LHCN-M2 (cell line): ENCODE results near the gene CLDN15. TPM values are rescaled to one million over a fixed set of nuclear protein-coding genes. Genes with fewer than 3 reads are reported as not detected.

Experiments used
- DNase-seq: peaks from one replicate; pipeline ENCODE4 v3.0.0-alpha.2; 2012; ENCODE audit warnings: low read depth
- total RNA-seq: library from RNA; depleted of rRNA; stranded (reverse); fragments of >200 nt; gene quantifications from 2 replicates; pipeline ENCODE4 v1.2.3, GENCODE V29; 2014

Gene CLDN15
- total RNA-seq, 1 experiment from 2014 or later: 4.7 TPM

DNA sequence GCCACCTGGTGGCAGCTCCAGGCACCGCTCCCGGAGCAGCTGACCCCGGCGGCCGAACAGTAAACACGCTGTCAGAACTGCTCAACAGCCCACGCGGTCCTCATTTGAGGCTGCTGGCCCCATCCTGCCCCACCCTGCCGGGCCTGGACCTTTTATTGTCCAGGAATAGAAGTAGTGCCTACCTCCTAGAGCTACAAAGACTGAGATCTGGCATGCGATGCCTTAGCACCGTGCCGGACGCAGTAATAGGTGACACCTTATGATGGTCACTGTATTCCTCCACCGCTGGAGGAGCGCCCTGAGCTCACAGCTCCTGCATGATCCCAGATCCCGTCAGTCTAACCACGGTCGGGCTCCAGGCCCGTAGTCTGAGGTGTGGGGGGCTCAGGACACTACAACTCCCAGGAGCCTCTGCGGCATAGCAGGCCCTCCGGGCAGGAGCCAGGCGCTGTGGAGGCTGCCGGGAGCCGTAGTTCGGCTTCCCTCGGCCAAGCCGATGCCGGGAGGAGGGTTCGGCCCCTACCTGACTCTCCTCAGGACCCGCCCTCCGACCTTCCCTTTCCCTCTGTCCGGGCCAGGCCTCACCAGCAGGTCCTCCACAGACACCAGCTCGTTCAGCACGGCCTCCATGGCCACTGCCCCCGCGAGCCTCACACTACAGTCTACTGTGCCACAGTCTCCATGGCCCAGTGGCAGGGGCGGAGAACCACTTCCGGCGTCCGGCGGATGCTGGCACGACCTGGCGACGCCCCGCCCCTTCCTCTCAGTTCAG is 7.0 kb upstream of the CLDN15 start, which contains the start of gene FIS1:
TSS of gene FIS1 (minus strand) at position 707 of the 772 bp plus-strand sequence. CDS start at position 630, 77 bp downstream.
- DNase-seq: peak; percentile 84

DNA sequence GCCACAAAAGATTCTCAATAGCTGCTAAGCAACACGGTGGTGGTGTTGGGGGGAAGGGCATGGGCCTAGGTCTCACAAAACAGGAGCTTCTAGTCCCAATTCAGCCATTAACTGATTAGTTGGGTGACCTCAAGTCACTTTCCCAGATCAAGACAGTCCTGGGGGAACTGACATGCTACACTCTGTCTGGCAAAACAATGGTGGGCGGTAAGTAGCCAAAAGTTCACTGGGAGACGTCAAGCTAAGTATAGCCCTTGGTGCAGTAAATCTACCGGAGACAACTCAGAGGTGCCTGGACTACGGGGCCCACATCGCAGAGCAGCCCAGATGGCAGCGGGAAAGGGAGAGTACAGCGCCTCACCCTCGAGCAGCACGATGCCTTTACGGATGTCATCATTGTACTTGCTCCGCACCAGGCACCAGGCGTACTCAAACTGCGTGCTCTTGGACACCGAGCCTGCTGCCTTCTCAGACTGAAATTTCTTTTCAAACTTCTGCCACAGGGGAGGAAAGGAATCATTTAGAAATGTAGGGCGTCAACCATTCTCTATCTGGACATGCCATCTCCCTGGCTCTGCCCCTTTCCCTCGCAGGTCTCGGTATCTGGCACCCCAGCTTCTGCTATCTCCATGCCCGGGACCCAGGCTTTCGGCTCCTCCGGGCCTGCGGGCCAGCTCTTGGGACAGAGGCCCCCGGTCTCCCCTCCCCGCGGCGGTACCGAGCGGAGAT is 6.2 kb upstream of the CLDN15 start:
- DNase-seq: no peak

DNA sequence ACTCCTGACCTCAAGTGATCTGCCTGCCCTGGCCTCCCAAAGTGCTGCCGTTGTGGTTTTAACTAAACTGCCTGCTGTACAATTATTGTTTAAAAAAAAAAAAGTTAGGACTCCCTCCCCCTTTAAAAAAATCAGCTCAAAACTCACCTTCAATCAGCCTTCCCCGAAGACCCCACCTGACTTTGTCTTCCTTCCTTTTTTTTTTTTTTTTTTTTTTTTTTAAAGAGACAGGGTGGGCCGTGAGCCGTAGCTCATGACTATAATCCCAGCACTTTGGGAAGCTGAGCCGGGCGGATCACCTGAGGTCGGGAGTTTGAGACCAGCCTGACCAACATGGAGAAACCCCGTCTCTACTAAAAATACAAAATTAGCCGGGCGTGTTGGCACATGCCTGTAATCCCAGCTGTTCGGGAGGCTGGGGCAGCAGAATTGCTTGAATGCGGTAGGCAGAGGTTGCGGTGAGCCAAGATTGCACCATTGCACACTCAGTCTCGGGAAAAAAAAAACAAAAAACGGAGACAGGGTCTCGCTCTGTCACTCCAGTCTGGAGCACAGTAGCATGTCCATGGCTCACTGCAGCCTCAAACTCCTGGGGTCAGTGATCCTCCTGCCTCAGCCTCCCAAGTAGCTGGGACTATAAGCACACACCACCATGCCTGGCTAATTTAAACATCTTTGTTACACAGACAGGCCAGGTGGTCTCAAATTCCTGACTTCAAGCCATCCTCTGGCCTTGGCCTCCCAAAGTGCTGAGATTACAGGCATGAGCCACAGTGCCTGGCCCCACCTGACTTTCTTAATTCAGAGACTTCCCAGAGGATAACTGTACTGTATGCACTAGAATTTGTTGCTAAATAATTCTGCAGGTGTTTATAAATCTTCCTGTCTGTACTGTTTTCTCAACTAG is 4.1 kb upstream of the CLDN15 start:
- no peak for DNase-seq

DNA sequence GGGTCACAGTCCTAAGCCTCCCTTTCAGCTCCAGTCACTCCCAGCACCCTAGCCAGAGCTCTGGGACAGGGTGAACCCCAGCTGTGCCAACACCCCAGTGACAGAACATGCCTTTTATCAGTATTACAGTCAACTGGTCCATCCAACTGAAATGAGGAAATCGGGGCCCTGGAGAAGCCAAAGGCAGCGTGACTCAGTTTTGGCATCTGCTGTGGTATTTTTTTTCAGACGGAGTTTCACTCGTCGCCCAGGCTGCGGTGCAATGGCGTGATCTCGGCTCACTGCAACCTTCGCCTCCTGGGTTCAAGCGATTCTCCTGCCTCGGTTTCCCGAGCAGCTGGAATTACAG is 3.4 kb upstream of the CLDN15 start:
- DNase-seq: no peak

DNA sequence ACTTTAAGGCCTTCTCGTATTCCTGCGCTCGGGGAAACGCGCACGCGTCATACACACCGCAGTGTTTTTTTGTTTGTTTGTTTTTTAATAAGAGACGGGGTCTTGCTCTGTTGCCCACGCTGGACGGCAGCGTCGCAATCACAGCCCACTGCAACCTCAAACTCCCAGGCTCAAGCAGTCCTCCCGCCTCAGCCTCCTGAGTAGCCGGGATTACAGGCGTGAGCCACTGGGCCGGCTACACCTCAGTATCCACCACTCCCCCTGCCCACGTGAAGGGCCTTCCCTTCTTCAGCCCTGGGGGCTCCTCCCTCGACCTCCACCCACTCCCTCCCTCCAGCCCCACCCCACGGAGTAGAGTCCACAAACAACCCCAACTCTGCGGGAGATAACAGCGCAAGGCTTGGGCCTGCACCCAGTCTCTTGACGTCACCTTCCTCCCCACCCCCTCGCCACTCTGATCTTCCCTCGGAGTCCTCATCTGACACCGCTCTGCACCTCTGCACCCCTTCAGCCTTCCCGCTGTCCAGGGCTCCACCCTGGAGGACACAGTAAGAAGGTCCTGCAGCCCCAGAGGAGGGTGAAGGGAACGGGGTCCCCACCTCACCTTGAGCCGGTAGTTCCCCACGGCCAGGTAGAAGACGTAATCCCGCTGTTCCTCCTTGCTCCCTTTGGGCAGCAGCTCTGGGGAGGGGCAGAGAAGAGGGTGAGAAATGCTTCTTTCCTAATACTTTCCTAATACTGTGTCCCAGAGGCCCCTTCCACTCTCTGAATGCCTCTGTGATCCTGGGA is 2.8 kb upstream of the CLDN15 start:
- DNase-seq: no peak

DNA sequence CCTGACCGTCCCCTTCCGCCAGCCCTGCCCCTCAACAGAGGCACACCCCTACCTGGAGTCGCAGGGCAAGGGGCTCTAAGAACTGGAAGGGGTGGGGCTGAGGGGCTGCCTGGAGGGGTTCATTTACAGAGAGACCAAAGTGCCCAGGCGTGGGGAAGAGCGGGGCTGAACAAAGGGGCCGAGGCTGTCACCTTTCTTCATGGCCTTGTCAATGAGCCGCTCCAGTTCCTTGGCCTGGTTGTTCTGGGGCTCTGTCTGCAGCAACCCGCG is 2.3 kb upstream of the CLDN15 start:
- DNase-seq: no peak

DNA sequence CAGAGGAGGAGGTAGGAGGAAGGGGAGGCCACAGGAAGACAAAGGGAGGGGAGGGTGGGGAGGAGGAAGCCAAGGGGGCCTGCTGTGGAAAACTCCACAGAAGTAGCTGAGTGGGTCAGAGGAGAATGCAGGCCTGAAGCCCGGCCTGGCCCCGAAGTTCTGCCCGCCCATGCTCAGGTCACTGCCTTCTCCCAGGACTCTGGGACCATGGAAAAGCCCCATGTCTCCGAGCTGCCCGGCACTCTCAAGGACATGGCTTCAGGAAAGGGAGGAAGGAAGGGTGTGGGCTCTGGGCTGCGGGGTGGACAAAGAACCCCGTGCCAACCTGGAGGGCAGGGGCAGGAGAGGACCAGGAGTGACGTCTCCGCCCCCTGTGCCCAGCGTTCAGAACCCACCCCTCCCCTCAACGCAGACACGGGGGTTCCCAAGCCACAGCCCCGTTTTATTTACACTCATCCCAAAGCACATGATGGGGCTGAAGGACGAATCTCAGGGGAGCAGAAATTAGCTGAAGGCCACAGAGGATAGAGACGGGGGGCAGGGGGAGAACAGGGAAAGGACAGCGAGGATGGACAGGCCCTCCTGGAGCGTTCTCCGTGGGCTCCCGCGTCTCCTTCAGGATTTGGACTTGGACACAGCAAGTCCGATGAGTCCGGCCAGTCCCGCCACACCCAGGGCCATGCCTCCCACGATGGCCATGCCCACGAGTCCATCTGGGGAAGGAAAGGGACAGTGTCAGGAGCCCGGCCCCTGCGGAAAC is 1.8 kb upstream of the CLDN15 start:
- no peak for DNase-seq

DNA sequence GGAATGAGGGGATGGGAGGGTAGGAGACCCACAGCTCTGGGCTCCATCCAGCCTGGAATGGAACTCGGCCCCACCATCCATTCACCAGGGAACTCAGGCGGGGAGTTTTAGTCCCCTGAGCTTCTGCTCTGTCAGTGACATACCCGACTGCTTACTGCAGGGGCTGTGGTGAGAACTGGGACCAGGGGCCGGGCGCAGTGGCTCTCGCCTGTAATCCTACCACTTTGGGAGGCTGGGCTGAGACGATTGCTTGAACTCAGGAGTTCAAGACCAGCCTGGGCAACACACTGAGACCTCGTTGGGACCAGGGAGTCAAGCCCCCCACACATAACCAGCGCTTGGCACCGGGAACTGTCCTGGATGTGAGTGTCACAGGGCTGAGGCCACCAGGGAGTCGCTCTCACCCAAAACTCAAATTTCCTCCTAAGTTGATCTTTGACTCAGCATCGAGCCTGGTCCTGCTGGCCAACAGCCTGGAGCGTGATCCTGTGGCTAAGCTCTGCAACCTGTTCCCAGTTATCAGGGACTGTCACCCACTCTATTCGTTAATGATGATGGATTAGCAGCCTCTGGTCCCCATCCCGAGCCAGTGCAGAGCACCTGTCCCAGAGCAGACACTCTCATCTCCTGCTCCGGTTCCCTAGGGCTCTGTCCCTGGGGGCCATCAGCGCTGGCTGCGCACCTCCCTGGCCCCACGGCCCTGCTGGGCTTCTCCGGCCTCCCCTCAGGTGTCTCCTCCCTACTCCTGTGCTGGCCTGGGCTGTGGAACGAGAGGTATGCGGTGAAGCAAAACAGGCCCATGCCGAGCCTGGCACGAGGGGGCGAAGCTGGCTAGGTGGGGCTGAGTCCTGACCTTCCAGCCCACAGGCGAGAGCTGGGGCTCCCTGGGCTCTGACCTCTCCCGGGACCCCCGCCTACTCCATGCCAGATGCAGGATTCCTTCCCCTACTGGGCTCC is 902 bp upstream of the CLDN15 start:
- DNase-seq: no peak

DNA sequence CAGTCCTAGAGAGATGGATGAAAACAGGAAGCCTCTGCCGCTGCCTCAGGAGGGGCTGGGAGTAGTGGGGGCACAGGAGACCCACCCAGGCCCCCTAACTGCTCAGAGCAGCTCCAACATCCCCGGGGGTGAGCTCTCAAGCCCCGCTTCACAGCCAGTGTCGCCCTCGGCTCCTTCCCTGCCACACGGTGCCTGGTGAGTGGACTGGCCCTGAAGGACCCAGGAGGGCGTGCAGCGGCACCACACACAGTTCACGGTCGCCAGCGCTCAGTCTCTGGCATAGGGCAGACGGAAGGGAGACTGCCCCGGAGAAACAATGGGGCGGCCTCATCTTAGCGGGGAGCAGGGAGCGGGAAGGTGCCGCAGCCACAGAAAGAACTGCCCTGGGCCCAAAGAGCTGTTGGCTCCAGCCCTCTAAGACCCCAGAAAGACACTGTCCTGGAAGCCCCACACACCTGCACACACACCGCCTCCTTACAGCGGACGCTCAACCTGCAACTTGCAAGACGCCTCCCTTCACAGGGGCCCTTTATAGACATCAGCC is 1.2 kb downstream of the CLDN15 start:
- no peak for DNase-seq

DNA sequence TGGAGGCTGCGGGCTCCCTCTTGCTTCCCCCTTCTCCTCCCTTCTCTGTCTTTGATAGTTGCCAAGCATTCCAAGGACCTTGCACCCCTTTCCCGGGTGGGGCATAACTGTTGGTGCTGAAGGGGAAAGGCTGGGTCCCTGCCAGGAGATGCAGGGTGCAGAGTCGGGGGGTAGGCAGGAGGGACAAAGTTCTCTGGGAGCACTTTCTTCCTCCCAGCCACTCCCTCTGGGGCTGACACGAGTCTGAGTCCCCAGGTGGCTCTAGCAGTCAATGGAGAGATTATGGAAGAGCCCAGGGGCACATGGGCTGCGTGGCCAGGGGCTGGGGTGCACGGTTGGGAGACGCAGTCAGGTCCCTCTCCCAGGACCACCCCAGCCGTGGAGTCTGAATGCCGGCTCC is 2.1 kb downstream of the CLDN15 start:
- DNase-seq: no peak

DNA sequence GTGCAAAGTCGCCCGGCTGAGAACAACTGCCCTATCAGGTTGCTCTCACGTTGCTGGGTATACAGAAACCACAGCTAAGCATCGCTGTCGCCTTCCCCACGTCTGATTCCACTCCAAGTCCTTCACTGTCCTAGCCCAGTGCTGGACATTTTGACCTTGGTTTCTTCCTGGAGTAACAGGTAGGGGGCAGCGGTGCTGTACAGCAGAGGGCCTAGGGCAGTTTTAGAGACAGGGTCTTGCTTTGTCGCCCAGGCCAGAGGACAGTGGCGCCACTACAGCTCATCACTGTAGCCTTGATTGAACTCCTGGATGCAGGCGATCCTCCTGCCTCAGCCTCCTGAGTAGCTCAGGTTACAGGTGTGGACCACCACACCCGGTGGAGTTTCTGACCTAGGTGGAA is 2.6 kb downstream of the CLDN15 start:
- DNase-seq: no peak

DNA sequence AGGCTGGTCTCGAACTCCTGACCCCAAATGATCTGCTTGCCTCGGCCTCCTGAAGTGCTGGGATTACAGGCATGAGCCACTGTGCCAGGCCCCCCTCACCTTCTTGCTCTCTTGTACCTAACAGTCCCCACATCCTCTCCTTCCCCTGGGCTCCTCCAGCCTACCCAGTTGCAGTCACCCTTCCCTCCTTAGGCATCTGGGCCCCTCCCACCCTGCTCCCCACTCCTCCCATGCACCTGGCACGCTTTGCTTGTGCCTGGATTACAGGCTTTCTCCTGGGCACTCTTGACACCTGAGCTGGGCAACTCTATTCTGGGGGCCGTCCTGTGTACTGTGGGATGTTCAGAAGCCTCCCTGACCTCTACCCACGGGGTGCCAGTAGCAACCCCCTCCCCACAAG is 3.0 kb downstream of the CLDN15 start:
- DNase-seq: no peak

DNA sequence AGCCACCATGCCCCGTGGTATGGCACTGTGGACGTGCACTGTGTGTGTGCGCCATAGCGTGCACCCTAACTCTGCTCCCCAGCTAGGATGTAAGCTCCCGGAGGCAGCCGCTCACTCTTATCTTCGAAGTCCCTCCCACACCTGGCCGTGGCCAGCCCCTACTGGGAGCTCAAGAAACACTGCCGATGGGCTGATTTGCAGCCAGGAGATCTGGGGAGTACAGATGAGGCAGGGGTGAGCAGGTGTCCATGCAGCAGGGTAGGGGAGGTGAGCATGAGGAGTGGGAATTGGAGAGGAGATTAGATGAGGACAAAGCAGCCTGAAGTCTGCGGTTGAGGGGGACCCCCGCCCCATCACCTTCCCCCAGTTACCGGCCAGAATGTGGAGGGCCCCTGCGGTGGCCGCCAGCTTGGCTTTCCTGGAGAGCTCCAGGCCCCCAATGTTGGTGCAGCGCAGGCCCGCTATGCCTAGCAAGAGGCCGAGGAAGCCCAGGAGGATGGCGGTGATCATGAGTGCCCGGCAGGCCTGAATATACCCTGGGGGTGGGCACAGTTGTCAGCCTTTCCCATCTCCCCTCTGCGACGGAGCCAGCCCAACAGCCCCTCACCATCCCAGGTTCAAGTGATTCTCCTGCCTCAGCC is 3.6 kb downstream of the CLDN15 start:
- no peak for DNase-seq

DNA sequence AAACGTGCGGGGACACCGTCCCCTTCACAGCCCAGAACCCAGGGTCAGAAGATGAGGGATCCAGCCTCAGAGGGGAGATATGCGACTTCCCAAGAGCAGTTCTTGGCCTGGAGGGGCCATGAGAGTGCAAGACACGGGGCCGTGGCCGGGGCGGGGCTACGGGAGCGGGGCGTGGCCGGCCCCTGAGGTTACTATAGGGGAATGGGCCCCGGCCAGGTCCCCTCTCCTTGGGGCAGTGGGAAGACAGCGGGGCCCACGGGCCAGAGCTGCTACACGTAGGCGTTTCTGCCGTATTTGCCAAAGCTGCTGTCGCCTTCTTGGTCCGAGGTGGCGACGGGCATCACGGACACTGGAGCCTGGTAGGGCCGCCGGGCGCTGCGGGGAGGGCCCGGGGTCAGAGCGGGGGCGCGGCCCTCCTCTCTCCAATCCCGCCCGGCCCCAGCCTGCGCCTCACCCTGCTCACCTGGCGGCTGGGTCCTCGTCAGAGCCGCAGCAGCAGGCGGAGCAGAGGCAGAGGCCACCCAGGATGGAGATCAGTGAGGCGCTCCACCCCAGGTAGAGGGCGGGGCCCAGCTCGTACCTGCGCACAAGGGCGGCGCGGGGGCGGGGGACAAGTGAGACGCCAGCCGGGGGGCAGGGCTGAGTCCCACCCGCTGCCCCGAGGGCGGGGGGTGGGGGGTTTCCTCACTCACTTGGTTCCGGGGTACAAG is 5.3 kb downstream of the CLDN15 start:
- DNase-seq: no peak

DNA sequence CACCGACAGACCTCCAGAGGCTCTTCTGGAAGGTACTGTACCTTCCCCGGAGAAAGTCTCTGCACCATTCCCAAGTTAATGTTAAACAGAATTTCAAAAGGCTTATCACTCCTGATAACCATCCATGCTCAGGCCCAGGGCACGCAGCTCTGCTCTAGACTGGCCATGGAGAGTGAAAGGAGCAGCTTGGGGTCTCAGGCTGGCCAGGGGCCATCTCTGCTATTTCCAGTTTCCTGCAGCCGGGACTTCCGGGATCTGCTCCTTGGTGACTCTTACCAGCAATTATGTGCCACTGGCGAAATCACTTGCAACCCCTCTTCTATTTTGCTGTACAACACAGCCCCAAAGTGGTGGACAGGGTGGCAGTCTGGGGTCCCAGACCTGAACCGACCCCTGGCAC is 6.0 kb downstream of the CLDN15 start:
- DNase-seq: no peak

DNA sequence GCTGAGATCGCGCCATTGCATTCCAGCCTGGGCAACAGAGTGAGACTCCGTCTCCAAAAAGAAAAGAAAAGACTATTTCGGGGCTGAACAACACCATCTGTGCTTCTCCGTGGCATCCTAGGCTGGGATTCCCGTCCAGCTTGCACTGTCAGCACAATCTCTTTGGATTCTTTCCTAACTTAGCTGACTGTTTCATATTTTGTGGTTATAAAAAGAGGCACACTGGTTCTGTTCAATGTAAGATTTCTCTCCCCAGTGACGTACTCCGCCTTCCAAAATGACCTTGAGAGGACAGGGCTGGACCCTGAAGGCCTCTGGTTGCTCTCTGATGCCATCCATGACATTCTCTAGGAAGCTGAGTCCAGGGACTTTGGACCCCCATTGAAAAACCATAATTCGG is 10.9 kb downstream of the CLDN15 start:
- no peak for DNase-seq

DNA sequence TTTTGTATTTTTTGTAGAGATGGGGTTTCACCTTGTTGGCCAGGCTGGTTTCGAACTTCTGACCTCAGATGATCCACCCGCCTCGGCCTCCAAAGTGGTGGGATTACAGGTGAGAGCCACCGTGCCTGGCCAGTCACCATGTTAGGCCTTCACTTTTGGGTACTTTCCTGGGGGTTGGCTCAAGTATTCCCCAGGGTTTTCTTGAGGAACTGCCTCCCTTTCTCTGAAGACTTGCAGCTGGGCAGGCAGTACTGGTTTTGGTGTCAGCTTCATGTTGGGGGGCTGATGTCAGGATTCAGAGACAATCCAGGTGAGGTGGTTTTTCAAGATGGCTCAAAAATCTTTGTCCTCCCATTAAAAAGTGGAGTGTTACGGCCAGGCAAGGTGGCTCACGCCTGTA is 12.0 kb downstream of the CLDN15 start:
- no peak for DNase-seq

DNA sequence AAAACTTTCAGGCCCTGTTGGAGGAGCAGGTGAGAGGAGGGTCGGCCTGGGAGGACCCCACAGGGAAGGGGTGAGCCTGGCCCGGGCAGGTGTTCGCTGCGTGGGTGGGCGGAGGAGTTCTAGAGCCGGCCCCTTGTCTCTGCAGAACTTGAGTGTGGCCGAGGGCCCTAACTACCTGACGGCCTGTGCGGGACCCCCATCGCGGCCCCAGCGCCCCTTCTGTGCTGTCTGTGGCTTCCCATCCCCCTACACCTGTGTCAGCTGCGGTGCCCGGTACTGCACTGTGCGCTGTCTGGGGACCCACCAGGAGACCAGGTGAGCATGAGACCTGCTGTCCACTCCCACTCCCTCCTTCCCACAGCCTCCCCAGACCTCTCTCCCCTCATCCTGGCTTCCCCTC is 14.1 kb downstream of the CLDN15 start:
- DNase-seq: no peak
